NCI-H2196 treated with DMSO at 0.1 percent for 48 hours (cell line): ENCODE results near the gene CROCC.
"Not testable (repeated sequence)": the region's sequence is repeated elsewhere in the genome, so short reads cannot be mapped to it uniquely, and the experiment has no call there.

Experiments
- DNase-seq: peaks from one replicate; lab custom pipeline; 2025; ENCODE audit not compliant: unreplicated experiment; lab: John Stamatoyannopoulos, UW

Gene CROCC

DNA sequence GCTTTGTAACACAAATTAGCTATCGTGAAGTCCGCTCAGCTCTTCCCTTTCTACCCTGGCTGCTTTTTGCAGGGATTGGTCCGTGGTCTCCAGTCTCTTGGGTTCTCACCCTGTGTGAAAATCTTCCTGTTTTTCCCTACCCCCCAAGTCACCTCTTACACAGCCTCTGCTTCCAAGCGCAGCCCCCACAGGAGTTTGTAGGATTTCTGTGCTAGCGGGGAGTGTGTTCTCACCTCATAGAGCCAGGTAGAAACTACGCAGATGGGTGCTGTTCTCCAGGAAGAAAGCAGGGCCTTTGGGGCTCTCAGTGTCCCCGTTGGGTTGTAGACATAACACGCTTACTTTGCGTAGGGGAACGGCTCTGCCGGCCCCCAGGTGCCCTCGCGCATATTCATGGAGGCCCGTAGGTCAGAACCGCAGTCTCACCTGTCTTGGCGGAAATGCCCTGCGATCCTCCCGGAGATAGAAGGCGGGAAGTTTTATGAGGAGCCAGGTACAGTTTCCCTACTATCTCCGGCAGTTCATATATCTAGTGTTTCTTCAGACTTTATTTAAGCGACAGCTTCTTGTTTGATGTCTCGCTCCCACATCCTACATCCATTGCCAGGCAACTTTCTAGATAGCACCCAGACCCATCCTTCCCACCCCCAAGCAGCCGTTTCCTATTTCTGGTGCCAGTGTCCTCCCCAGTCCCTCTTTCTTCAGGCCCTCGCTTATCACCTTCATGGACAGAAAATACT is 25.2 kb upstream of the CROCC start:
- not testable (repeated sequence) for DNase-seq

GRCh38 chr1:16897653-16898052 is 24.1 kb upstream of the CROCC start:
- not testable (repeated sequence) for DNase-seq

DNA sequence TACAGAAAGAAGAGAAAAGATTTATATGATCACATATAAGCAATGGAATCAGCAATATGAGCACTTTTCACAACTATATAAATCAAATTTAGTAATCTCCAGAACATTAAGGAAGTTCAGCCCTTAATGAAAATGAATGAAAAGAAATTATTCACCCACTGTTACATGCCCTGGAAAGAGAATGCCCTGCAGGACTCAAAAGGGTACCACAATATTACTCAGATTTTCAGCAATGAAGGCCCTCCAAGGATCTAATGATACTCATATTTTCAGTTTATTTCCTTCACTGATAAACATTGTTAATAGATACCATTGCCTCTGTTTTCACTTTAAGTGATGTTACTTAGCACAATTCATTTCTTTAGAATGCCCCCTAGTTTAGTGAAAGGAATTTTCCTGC is 23.4 kb upstream of the CROCC start:
- DNase-seq: not testable (repeated sequence)

- DNase-seq: not testable (repeated sequence)
Measured at GRCh38 chr1:16899020-16899419, 22.7 kb upstream of the CROCC start.

DNA sequence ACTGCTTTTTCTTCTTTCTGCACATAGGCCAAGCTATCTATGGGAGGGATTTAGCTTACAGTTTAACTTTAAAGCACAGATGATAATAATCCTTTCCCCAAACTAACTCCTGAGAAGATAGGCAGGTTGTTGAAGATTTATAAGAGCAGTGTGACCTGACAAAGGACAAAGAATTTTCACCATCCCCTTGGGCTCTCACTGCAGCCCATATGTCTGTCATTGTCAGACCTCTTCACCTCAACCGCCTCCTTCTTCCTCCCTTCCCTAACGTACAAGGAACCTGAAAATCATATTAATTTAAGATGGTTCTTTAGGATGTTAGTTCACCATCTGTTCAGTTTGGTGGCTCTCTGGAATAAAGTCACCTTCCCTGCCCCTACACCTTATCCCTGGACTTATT is 21.0 kb upstream of the CROCC start:
- no peak for DNase-seq

DNA sequence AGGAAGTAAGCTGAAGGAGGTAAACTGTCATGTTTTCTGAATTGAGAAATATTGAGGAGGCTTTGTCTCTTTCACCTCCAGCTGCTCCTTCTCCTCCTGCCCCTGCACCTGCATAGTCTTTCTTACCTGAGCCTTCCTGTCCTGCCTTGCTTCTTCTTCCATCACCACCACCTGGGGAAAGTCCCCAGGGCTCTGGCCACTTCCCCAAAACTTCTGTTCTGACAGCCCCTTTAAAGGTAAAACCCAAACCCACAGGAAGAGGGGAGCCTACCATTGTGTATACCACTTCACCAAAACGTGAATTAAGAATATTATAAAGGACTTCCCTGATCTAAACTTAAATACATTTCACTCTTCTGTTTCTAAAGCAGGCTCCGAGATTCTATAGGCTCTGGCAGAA is 20.4 kb upstream of the CROCC start:
- not testable (repeated sequence) for DNase-seq

GRCh38 chr1:16903054-16903453 is 18.7 kb upstream of the CROCC start:
- DNase-seq: no peak

GRCh38 chr1:16903458-16903796 is 18.3 kb upstream of the CROCC start:
- DNase-seq: no peak

- DNase-seq: peak; percentile 96
Measured at GRCh38 chr1:16904560-16905109, 17.1 kb upstream of the CROCC start.

- peak; percentile 80 for DNase-seq
Measured at GRCh38 chr1:16905110-16905867, 16.4 kb upstream of the CROCC start.

DNA sequence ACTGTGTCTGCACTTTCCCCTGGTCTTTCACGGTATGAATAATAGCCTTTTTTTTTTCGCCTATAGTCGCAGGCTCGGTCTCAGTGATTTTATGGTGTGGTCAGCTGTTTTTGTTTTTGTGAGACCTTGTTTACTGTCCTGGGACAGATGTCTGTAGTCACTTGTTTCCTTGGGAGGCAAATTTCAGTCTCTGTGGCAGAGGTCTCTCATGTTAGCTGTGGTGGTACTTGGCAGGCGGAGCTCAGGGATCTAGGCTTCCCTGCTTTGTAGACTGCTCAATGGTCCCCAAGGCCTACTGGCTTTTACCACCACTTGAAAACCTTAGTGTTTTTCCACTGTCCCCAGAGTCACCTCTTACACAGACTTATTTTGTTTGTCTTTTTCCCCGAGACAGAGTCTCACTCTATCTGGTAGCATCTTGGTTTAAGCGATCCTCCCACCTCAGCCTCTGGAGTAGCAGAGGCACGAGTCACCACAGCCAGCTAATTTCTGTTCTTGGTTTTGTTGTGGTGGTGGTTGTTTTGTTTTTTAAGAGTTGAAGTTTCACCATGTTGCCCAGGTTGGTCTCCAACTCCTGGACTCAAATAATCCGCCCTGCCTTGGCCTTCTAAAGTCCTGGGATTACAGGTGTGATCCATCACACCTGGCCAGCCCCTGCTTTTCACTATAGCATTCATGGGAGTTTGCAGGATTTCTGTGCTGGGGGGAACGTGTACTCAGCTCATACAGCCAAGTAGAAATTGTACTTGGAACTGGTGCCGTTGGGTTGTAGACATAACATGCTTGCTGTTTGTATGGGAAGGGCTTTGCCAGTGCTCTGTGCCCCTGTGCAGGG is 15.6 kb upstream of the CROCC start:
- DNase-seq: no peak

- no peak for DNase-seq
Measured at GRCh38 chr1:16906873-16907272, 14.9 kb upstream of the CROCC start.

DNA sequence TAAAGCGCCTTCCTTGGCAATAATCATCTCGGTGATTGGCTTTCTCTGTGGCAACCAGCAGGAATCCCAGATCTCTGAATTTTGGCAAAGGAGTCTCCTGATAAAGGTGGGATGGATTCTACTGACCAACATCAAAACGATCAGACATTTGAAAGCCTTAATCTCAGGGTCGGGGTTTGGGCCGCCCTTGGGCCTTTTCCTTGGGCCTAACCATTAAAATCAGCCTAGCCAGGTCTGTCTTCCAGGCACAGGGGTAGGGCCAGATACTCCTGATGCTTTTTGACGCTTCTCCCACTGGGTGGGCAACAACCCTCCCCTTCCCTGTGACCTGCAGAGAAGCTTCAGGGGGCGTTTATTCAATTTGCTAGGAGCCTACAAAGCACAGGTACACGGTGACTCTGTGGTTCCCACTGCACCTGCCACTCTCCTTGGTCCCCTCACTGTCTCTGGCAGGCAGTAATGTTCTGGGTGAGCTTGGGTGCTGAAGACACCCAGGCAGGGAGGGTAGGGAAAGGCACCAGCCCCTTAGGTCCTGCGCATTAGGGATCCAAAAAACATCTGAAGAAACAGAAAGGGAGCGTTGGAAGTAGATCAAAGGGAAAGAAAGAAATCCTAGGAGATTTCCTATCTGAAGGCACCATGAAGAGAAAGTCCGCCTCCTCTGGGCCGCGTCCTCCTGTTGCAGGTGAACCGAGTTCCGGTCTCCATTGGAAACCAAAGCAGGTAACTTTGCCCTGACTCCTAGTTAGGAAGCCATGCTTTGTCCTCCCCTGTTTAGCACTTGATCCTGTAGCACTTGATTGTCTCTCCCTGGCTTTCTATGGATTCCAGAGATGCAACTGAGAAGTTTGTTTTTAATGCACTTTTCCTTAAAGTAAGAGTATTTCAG is 13.6 kb upstream of the CROCC start:
- DNase-seq: no peak

GRCh38 chr1:16911851-16912721 is 9.6 kb upstream of the CROCC start:
- not testable (repeated sequence) for DNase-seq

- not testable (repeated sequence) for DNase-seq
Measured at GRCh38 chr1:16912742-16913141, 9.0 kb upstream of the CROCC start.

- DNase-seq: no peak
Measured at GRCh38 chr1:16913181-16913832, 8.4 kb upstream of the CROCC start.

GRCh38 chr1:16913833-16914662 is 7.7 kb upstream of the CROCC start:
- peak; percentile 95 for DNase-seq
